GM21423 (cell line): Measurements from ENCODE around the gene ARID3A.

Experiments used
- ATAC-seq: cut with Tn5 transposase; IDR thresholded peaks from one replicate; pipeline ENCODE4 v1.9.1; 2021; ENCODE audit warnings: mild to moderate bottlenecking, moderate library complexity; ENCODE audit not compliant: unreplicated experiment

ARID3A gene

GRCh38 chr19:1000095-1000494 is 74.3 kb downstream of the ARID3A start, which contains the start of gene GRIN3B:
TSS of gene GRIN3B (plus strand) at chr19:1000419. CDS start at chr19:1000438, 19 bp downstream.
- ATAC-seq: no peak

- no peak for ATAC-seq
Measured at GRCh38 chr19:1000591-1001537, 75.0 kb downstream of the ARID3A start.

- ATAC-seq: no peak
Measured at GRCh38 chr19:1001538-1002166, 75.8 kb downstream of the ARID3A start.

- no peak for ATAC-seq
Measured at GRCh38 chr19:1002600-1002999, 76.8 kb downstream of the ARID3A start.

GRCh38 chr19:1003283-1003682 is 77.4 kb downstream of the ARID3A start:
- ATAC-seq: no peak

GRCh38 chr19:1004204-1004802 is 78.5 kb downstream of the ARID3A start:
- no peak for ATAC-seq

- ATAC-seq: no peak
Measured at GRCh38 chr19:1004803-1005664, 79.2 kb downstream of the ARID3A start.

- no peak for ATAC-seq
Measured at GRCh38 chr19:1006711-1007398, 81.0 kb downstream of the ARID3A start.

- ATAC-seq: no peak
Measured at GRCh38 chr19:1007399-1008251, 81.8 kb downstream of the ARID3A start.

- no peak for ATAC-seq
Measured at GRCh38 chr19:1008268-1009040, 82.6 kb downstream of the ARID3A start.

GRCh38 chr19:1009041-1009980 is 83.5 kb downstream of the ARID3A start:
- no peak for ATAC-seq

- ATAC-seq: no peak
Measured at GRCh38 chr19:1009981-1010538, 84.2 kb downstream of the ARID3A start.

GRCh38 chr19:1010586-1011510 is 85.0 kb downstream of the ARID3A start:
- ATAC-seq: no peak

- no peak for ATAC-seq
Measured at GRCh38 chr19:1011831-1012333, 86.0 kb downstream of the ARID3A start.

- ATAC-seq: no peak
Measured at GRCh38 chr19:1012334-1012733, 86.5 kb downstream of the ARID3A start.

GRCh38 chr19:1013218-1013617 is 87.4 kb downstream of the ARID3A start:
- no peak for ATAC-seq
